ENCODE results near the gene WDR38.

Gene WDR38

DNA sequence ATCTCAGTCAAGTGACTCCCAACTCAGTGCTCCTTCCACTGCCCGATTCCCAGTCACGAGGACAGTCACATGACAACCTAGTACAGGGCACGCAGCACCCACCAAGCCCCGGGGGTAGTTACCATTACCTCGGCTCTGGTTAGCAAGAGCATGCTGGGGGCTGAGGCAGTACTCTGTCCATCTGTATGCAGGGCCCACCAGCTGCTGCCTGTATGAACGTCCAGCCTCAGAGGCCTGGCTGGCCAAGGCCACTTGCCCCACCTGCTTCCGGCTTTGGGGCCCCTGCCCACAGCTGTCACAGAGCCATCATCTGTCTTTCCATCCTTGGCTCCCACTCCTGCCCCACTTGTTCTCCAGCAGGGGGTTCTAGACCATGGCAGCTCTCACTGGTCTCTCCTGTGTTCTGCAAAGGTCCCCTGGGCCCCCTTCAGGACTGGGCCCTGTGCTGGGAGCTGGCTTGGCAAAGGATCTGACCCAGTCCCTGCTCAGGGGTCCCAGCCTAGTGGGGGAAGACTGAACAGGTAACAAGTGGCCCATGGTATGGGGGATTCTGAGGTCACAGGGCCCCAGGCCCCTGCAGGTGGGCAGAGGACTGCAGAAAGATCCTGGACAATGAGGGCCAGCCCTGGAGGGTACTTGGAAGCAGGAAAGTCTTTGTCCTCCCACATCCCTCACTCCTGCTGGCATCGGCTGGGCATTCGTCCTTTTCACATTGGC, 5.2 kb downstream of the WDR38 start:
- DNase-seq (ENCODE audit: low read depth, low spot score) = no peak

DNA sequence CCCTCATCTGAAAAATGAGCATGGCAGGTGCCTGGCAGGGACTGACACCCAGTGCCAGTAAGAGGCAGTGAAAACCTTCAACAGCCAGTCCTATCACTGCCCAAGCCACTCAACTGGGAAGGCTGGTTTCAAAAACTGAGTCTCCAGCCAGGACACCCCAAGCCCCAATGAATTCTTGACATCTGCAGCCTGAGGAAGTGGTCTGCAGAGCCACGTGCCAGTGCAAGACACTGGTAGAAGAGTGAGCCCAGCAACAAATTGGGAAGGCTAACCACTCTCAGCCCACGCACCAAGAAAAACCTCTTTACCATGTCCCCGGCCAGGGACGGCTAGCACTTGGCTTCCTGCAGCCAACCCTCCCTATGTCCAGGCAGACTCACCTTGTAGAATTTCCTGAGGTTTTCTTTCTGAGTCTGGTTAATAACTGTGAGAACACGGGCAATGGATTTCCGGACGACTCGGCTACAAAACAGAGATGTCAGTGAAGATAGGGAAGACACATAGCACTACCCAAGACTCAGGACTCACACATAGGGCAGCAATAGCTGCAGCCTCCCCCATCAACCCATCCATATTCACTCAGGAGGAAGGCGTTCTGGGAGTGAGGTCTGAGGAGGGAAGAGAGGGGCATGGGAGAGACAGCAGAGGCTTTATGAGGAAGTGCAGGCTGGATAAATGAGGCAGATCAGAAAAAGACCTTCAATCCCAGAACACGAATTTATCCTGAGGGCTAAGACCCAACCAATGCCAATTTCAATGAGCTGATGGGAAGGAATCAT, 6.7 kb downstream of the WDR38 start:
- no peak for DNase-seq (ENCODE audit: low read depth, low spot score)

DNA sequence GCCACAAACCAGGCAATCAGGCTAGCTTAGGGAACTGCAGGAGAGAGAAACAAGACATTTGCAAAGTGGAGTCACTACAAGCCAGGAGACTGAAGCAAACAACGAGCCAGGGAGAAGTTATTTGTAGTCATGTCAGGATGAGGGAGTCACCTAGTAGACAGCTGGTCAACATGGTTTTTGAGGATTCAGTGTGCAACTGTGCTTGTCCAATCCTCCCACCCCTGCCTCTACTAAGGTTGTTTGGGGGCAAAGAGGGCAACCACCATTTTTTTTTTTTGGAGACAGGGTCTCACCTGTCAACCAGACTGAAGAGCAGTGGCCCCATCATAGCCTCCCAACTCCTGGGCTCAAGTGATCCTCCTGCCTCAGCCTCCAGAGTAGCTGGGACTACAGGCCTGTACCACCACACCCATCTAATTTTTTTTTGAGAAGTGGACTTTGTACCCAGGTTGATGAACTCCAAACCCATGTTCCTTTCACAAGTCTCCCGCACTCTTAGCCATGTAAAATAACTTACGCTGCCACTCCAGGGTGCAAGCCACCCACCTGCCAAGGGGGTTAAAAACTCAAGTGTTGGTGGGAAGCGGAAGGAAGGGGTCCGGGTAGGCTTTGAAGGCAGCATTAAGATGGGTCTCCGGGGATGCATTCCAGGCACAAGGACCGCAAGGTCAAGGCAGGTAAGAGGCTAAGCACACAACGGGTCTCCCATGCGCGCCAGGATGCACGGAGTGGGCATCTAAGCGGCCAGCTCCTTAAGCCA, 7.5 kb downstream of the WDR38 start:
- no peak for DNase-seq (ENCODE audit: low read depth, low spot score)

DNA sequence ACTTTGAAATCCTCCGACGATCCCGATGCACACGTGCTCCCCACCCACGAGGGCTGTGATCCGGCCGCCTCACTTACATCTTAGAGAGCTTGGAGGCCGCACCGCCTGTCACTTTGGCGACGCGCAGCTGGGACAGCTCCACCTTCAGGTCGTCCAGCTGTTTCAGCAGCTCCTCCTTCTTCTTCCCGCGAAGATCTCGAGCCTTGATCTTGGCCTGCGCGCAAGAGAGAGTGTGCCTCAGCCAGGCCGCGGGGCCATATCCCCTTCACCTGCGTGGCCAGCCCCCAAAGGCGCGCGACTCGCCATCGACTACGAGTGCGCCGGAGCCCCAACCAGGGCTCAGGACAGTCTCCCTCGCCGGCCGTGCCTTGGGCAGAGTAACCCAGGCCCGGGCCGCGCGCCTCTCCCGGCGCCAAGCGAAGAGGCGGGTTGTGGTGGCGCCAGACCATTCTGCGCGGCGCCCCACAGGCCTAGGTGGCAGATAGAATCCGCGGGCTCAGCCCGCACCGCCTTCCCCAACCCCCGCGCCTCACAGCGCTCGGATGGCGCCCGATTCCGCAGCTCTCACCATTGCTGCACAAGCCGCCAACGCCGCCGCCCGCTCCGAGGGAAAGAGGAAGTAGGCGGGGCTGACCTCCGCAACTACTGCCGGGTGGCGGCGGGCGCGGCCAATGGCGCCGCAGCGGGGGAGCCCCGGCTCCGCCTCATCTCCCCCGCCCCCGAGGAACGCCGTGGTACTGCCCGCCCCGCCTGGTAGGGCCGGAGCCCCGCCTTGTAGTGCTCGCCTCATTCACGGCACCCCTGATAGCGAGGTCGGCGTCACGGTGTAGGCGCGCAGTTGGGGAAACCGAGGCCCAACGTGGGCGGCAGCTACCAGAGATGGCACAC, 8.3 kb downstream of the WDR38 start, which contains the start of the genes ARPC5L and RPL35:
TSS of gene ARPC5L (plus strand) at position 789 of the 888 bp plus-strand sequence. CDS start 7,161 bp downstream, outside the sequence.
TSS of gene RPL35 (minus strand) at position 616 of the 888 bp plus-strand sequence. CDS start at position 571, 45 bp downstream.
- peak; percentile 88 for DNase-seq (ENCODE audit: low read depth, low spot score)

DNA sequence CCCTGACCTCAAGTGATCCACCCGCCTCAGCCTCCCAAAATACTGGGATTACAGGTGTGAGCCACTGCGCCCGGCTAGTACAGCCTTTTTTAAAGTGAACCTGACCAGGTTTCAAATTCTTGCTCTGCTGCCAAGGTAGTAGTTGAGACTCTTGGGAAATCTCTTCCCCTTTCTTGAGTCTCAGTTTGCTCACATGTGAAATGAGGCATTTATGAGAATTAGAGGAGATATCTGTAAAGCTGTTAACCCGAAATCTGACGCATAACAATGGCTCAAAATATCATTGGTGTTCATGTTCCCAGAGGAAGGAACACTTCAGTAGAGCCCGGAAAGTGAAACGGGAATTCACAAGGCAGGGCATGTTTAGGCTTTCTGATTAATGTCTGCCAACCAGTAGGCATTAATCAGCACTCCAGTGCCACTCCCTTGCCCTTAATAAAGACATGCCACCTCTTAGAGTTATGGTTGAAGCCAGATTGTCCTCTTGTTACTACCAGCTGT, 10.2 kb downstream of the WDR38 start:
- no peak for DNase-seq (ENCODE audit: low read depth, low spot score)

DNA sequence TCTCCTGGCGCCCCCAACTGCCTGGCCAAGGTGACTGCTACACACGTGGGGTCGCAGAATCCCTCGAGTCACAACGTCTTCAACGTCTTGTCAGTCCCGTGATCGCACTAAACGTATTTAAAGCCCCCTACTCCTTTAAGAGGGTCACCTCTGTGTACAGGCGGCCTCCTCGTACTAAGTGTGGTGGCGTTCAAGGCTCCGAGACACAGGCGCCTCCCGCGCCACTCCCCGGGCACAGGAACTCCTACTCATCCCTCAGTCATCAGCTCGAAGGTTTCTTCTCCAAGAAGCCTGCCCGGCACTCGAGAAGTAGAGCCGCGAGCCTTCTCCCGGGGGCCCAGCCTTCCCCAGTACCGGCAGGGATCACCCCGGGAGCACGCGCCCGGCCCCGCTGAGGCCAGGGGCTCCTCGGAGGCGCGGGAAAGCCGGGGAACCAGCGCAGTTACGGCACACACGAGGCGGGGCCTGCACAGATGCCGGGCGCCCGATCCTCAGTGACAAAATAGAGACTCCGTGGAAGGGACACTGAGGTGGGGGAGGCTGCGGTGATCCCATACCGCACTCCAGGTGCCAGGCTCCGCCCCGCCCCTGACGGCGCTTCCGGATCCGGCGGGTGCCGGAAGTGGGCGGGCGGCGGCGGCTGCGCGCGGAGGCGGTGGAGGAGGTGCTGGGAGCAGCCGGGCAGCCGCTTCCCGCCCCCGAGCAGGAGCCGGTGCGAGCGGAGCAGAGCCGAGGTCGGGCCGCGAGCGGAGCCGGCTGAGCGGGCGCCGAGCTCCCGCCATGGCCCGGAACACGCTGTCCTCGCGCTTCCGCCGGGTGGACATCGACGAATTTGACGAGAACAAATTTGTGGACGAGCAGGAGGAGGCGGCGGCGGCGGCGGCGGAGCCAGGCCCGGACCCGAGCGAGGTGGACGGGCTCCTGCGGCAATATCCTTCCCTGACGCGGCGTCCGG, 15.5 kb downstream of the WDR38 start:
- DNase-seq (ENCODE audit: low read depth, low spot score) = peak; percentile 86

DNA sequence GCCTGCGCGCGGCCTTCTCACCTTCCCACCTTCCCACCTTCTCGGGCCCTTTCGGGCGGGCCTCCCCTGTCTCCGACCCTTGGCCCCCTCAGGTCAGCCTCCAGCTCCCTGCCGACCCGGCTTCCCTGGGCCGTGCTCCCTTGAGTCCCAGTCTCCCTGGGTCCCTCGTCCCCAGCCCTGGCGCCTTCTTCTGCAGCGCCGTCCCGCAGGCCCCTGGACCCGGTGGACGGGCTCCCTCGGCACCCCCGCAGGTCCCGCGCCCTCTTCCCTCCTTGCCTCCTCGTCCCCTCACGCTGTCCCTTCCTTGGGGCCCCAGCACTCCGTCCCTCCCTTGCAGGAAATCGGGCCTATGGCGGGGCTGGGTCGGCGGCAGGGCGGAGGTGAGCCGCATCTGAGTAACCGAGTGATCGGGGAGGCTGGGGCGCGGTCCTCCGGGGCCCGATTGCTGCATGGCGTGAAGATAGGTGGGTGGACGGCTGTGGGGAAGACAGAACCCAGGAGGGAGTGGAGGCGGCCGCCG, 16.3 kb downstream of the WDR38 start:
- DNase-seq (ENCODE audit: low read depth, low spot score) = no peak

DNA sequence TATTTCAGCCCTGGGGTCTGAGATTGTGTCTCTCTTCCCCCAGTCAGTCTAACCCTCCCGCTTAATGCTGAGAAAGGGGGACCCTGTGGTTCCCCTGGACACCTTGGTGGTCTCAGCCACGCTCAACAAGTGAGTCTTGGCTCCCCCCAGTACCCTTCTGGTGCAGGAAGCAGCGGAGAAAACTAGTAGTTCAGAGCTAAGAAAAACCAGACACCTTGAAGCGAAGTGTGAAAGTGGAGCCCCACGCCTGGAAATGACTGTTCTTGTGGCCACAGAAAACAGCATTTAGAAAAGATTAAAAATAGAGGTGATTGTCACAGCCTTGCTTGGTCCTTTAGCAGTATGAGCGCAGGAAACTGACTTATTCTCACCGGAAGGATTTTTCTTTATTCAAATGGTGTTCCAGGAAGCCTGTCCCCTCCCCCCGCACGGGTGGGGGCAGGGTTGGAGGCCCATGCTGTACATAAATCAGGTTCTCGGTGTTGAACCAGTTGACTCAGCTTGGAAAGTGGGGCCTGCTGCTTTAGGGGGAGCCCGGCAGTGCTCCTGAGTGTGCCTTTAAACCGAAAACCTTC, 16.8 kb downstream of the WDR38 start:
- peak; percentile 77 for DNase-seq (ENCODE audit: low read depth, low spot score)

DNA sequence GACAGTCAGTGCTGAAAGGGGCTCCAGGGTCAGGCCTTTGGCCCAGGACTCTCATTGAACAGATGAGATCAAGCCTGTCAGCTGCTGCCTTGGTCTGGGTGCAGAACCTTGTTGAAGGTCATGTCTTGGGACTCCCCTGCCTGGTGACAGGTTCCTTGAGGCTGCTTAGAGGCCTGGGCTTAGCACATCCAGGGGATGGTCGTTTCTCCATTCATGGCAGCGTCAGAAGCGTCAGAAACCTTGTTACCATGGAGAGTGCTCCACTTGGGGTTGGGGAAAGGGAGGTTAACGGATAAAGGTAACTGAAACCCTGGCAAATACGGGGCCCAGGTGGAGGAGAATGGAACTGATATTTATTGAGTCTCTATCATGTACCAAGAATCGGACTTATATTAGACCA, 17.5 kb downstream of the WDR38 start:
- DNase-seq (ENCODE audit: low read depth, low spot score) = no peak

DNA sequence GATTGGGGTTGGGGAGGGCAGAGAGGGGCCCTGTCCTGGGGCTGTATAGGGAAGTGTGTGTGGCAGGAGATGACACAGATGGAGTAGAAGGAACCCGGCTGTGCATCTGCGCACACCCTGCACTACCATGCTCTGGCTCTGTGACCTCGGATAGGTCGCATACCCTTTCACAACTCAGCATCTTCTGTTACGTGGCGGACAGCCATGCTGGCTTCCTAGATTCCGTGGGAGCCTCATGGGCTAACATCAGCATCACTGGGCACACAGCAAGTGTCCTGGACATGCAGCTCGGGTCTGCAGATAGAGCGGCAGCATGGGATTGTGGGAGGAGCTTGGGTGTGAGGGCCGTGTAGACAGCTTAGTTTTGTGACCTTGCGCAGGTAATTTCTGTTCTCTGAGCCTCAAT, 17.9 kb downstream of the WDR38 start:
- no peak for DNase-seq (ENCODE audit: low read depth, low spot score)

DNA sequence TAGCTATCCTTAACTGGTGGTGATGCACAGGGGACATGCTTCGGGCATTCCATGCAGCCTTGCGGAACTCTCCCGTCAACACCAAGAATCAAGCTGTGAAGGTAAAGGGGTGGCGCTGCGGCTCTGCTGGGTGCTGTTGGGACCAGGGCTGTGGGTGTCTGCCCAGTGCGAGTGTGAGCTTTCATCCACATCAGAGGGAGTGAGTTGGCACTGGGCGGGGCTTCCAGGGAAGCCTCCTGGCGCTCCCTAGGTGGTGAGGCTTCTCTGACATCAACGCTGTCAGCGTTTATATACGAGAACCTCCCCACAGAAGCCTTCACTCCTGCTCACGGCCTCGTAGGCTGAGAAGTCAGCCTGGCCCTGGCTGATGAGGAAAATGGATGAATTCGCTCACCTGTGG, 20.4 kb downstream of the WDR38 start:
- no peak for DNase-seq (ENCODE audit: low read depth, low spot score)

DNA sequence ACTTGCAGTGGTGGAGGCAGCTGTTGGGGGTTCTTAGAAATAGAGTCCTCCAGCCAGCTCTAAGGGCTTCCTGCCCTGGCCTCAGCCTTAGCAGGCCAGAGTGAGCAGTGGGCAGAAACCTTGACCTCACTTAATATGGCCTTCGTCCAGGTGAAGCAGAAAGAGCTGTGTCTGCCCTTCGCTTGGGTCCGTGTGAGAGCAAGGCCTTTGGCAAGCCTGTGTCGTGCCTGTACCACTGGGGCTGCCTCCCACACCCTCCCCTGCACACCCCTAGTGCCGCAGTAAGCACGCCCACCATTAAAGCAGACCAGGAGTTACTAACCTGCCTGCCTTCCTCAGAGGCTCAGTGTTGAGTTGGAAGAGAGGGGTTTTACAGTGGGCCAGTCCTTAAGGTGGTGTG, 22.2 kb downstream of the WDR38 start:
- DNase-seq (ENCODE audit: low read depth, low spot score) = no peak

DNA sequence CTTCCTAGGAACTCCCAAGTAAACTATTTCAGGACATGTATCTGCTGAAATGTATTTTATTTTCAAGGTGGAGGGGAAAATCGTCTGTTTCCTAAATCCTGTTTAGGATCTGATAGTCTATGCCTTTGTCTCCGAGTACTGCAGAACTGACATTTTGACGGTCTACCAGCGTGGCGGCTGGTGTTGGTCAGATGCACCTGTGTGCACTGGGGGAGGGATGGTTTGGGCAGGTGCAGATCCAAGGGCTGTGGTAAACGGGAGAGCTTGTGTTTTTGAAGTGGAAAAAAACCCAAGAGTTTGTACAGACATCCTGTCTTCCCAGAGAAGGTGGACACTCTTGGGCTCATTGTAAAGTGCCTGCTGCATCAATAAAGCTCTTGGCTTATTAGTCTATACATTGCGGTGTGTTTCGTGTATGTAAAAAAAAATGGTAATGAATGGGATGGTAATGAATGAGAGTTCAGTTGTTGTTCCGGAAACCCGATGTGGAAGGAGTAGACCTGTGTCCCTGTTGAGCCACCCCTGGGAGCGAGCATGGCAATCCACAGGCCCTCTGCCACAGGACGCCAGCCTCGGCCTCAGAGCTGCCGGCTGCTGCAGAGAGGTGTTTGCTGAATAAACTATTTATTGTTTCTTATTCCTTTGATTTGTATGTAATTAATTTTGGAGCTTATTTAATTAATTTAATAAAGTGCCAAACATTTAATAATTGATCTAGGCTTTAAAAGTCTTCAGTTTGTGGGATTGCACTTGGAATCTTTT, 23.9 kb downstream of the WDR38 start:
- no peak for DNase-seq (ENCODE audit: low read depth, low spot score)

DNA sequence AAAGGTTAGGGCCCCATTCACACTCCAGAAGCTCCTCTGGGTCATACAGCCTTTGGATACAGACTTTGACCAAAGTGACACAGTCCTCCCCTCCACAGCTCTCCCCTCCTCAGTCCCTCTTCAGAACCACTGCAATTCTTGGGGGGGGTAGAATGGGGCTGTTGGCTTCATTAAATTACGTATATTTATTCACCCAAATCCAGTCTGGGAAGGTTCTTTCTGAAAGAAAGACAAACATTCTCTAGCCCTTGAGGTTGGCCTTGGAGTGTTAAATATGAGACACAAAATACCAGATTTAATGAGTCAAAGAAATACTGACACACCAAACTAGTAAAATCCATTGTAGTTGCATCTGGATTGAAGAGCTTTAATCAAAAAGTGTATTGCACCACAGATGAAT, 24.8 kb downstream of the WDR38 start:
- DNase-seq (ENCODE audit: low read depth, low spot score) = no peak

DNA sequence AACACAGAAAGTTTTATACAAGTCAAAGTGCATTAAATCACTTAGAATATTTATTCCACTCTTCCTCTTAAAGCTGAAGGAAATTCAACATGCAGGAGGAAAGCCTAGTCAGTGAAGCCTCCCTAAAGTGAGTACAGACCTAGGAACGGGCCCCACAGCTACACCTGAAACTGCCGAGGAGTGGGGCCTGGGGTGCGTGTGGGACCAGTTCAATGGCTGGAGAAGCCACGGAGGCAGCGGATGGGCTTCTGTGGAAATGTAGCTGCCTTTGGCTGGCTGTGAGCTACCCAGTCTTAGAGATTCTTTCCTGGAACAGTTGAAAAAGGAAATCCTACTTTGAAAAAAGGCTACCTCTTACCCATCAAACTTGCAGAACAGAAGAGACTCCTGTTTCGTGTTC, 25.3 kb downstream of the WDR38 start:
- DNase-seq (ENCODE audit: low read depth, low spot score) = no peak

DNA sequence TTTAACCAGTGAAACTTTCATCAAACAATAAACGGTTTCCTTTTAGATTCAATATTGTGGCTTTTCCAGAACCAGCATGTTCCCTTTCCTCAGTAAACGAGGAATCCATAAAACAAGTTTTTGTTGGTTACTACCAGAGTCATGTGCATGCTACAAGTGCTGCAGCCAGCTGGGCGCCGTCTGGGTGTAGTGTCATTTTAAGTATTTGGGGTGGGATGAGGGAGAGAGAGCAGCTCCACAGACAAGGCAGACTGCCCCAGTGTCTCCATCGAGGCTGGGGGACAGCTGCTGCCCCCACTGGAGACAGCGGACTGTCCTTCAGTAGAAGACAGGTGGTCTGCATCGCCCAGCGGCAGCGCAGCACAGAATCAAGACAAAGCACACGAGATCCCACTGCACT, 26.0 kb downstream of the WDR38 start:
- no peak for DNase-seq (ENCODE audit: low read depth, low spot score)

DNA sequence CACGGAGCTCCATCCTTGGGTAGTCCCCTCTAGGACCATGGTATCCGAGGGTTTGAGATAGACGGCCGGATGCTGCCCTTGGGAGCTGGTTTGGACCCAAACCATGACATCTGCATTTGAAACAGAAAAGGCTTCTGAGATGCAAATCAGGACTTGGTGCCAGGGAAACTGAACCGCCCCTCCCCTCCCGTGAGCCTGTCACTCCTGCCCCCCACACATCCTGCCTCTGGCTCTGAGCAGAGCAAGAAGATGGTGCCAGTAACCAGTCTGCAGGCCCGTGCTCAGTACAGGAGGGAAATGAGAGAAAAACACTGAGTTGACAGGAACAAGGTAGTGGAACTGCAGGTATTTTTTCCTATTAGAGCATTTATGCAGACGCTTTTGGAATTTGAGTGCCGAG, 27.2 kb downstream of the WDR38 start:
- no peak for DNase-seq (ENCODE audit: low read depth, low spot score)

DNA sequence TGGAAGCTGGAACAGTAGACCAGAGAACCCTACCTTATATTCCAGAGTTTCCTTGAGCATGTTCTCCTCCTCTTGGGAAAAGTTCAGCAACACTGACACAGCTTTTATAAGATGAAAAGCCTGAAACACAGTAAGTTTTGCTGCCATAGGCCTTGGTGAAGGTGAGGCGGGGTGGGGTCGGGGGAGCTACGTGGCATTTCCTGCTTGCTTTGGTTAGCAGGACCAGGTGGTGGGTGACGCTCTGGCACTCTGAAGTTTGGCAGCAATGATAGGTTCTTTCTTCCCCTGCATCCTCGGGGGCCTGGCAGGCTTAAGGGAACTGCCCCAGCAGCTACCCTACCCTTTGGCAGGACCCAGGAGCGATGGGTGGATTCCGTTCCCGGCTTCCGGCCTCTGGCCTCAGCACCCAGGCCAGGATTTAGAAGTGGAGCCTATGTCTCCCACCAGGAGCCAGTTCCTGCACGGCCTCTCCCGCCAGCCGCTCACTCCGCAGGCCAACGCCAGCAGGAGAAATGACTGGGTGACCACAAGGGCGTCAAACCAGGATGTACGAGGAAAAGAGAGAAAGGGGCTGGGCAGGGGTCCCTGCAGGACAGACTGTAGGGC, 28.0 kb downstream of the WDR38 start:
- no peak for DNase-seq (ENCODE audit: low read depth, low spot score)

All from activated CD4-positive, CD25-positive, alpha-beta regulatory T cell treated with anti-CD3 and anti-CD28 coated beads, Interleukin-2, amount 50 U/mL, for 16 hours (primary cell).